Kidney tubule cell (primary cell): Measurements from ENCODE around the gene LRCH1.

ENCODE experiments used
- DNase-seq: peaks from one replicate; pipeline ENCODE4 v3.0.0-alpha.2; 2018; ENCODE audit warnings: low spot score

Gene LRCH1

DNA sequence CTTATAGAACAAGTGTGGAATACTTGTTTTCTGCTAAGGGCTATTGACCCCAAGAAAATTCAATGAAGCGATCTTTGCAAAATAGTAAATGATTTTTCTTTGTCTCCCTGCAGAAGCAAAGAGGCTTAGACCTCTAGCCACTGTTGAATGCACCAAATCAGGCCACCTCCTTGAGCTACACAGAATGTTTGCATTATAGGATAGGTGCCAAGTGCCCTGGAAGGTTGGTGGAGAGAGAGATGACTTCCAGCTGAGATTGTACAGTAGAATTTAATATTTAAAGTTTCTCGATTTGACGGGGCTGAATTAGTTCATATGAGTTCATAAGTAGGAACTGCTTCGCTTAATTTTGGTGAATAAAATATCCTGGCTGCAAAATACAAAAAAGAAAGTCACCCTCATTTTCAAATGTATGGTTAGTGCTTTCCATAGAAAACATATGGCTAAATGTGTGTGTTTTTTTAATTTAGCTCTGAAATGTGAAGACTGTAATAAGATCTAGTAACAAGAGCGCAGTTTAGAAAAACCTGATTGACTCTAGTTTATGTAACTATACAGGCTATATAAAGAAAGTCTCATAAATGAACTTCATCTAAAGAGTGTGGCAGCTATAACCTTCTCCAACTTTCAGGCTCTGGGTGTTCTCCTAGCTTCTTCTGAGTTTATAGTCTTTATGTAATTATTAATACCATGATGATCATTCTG is 41.6 kb downstream of the LRCH1 start:
- DNase-seq: no peak

GRCh38 chr13:46595136-46595884 is 42.3 kb downstream of the LRCH1 start:
- peak; percentile 69 for DNase-seq

DNA sequence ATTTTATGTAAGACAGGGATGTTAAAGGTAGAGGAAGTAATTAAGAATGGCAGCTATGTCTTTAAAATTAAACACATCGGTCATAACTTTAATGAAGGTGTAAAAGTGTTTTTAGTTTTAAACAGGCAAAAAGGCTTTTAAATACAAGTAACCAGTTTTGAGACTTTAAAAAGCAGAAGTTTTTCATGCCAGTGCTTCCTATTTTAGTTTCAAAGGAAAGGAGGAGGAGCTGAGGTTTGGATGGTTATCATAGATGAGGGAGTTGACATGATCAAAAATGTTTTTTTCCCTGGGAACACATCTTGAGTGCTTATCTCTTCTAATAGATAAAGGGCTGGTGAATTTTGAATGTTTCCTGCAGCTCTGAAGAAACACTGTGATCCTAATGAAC is 42.9 kb downstream of the LRCH1 start:
- no peak for DNase-seq

- no peak for DNase-seq
Measured at GRCh38 chr13:46596466-46596865, 43.5 kb downstream of the LRCH1 start.

DNA sequence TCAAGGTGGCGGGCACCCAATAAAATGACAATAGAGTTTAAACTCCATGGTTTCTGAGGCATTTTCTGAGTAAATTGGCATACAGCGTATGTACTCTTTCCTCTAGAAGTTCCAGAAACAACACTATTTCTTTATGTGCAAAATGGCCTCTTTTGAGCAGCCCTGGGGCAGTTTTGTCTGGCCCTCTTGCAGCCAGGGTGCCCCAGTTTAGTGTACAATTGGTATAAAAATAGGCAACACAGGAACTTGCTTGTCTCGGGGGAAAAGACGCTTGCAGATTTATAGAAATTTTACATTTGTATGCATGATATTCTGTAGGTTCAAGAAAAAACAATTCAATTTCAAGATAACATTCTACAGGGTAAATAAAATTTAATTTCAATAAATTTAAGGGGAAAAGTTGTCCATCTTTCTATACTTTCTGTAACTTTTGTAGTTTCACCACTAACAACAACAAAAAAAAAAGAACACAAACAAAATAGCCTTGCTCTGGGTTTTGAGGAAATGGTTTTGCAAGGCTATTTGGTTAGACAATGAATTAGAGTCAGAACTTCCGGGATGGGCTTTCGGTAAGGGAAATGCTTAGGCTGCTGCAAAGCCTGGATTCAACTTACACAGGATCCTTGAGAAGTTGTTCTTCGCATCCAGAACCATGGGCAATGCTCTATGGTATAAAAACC is 45.3 kb downstream of the LRCH1 start:
- DNase-seq: no peak

DNA sequence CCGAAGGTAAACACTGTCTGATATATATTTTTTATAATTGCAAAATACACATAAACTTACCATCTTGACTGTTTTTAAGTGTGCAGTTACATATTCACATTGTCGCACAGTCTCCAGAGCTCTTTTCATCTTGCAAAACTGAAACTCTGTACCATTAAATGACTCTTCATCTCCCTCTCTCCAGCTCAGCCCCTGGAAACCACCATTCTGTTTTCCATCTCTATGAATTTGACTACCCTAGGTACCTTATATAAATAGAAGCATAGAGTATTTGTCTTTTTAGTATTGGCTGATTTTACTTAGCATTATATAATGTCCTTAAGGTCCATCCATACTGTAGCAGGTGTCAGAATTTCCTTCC is 45.8 kb downstream of the LRCH1 start:
- no peak for DNase-seq

GRCh38 chr13:46600943-46601311 is 48.0 kb downstream of the LRCH1 start:
- no peak for DNase-seq

GRCh38 chr13:46602531-46602930 is 49.6 kb downstream of the LRCH1 start:
- no peak for DNase-seq

GRCh38 chr13:46603165-46603603 is 50.2 kb downstream of the LRCH1 start:
- peak; percentile 45 for DNase-seq

- DNase-seq: no peak
Measured at GRCh38 chr13:46604226-46604990, 51.4 kb downstream of the LRCH1 start.

GRCh38 chr13:46605076-46605824 is 52.3 kb downstream of the LRCH1 start:
- no peak for DNase-seq

DNA sequence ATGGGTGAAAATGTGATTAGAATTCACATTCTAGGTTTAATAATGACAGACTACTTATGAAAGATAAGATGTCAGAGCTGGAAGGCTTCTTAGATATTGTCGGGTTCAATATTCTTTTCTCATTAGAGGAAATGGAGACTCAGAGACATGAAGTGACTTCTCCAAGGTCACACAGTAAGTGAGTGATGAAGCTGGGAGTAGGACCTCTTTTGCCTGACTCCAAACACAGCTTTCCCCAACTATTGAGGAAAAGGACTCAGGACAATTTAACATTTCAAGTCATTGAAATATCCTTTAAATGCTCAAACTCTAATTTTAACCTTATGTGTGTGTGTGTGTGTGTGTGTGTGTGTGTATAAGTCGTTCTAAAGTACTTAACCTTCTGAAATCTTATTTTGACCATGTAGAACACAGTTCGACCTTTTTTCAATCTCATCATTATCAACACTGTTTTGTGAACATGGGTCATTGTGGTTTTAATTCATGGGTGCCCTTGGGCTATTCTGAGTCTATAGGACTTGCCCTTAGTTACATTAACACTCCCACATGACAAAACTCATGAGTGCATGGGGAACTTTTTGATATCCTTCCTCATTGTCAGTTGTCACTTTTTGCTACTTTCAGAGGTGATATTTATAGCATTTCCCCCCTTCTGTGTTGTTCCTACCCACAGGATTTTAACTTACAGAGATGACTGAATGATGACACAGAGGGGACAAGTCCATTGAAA is 53.0 kb downstream of the LRCH1 start:
- peak; percentile 42 for DNase-seq

GRCh38 chr13:46606970-46607369 is 54.0 kb downstream of the LRCH1 start:
- DNase-seq: peak; percentile 32

- peak; percentile 99 for DNase-seq
Measured at GRCh38 chr13:46607768-46608564, 55.0 kb downstream of the LRCH1 start.

DNA sequence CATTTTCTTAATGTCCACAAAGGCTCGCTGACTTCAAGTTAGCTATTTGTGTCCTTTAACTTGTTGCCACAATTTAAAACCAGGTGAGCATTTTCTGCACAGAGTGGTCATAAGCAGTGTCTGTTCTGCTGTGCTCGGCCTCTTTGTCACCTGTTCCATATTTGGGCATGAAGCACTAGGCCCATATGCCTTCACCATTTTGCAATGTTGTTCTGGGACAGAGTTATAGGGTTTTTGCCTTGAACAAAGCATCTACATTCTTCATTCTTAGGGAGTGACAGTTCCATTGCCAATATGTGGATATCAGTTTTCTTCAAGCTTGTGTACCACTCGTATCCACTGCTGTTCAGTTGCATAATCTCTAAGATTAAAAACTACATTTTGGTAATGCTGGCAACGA is 56.1 kb downstream of the LRCH1 start:
- peak; percentile 26 for DNase-seq

- DNase-seq: no peak
Measured at GRCh38 chr13:46609726-46610125, 56.8 kb downstream of the LRCH1 start.

- DNase-seq: no peak
Measured at GRCh38 chr13:46612267-46612666, 59.3 kb downstream of the LRCH1 start.

- DNase-seq: no peak
Measured at GRCh38 chr13:46613409-46614049, 60.6 kb downstream of the LRCH1 start.

- DNase-seq: no peak
Measured at GRCh38 chr13:46614582-46614981, 61.6 kb downstream of the LRCH1 start.
